A549 (cell line): ENCODE measurements around the gene TGDS.

Source experiments
- CEBPB ChIP-seq, 2 experiments: fragments of >200 bp in 1 of 2; sonication (Bioruptor Twin) in 1 of 2; formaldehyde crosslinking in 1 of 2; IDR thresholded peaks; 2 replicates each; pipeline ENCODE4 v1.6.1; 2012 to 2016
- E2F6 ChIP-seq: IDR thresholded peaks from 2 replicates; pipeline ENCODE4 v1.6.1; 2012; ENCODE audit warnings: low read depth, borderline replicate concordance
- EP300 ChIP-seq, 2 experiments: fragments of >200 bp; sonication (Bioruptor Twin); formaldehyde crosslinking; IDR thresholded peaks; 2 replicates in 1 of 2; 3 replicates in 1 of 2; pipeline ENCODE4 v1.6.1; 2016 to 2017
- GATA3 ChIP-seq: IDR thresholded peaks from 2 replicates; pipeline ENCODE4 v1.6.1; 2012; ENCODE audit warnings: borderline replicate concordance
- HOXA7 ChIP-seq: fragments of 250-450 bp; sonication (Bioruptor Pico); IDR thresholded peaks from 2 replicates; pipeline ENCODE4 v1.5.0; 2020; ENCODE audit warnings: mild to moderate bottlenecking, moderate library complexity
- PBX3 ChIP-seq: IDR thresholded peaks from 2 replicates; pipeline ENCODE4 v1.6.1; 2012
- POLR2A ChIP-seq: IDR thresholded peaks from 2 replicates; pipeline ENCODE4 v1.6.1; 2012; ENCODE audit warnings: mild to moderate bottlenecking, low read length
- POLR2AphosphoS2 ChIP-seq: conservative IDR thresholded peaks from 2 replicates; pipeline ENCODE4 v1.6.1; 2012; ENCODE audit warnings: low read length, improper control_type of control experiment, inconsistent platforms
- RAD21 ChIP-seq, 2 experiments: fragments of >200 bp in 1 of 2; sonication (Bioruptor Twin) in 1 of 2; formaldehyde crosslinking in 1 of 2; IDR thresholded peaks in 1 of 2; conservative IDR thresholded peaks in 1 of 2; 2 replicates in 1 of 2; 3 replicates in 1 of 2; pipeline ENCODE4 v1.6.1; 2012 to 2018; ENCODE audit warnings: inconsistent platforms in 1 of 2
- RNF2 ChIP-seq: fragments of 200-600 bp; sonication (generic); IDR thresholded peaks from 2 replicates; pipeline ENCODE4 v1.6.1; 2016; ENCODE audit warnings: low read depth, mild to moderate bottlenecking, antibody characterized with exemption, moderate library complexity, borderline replicate concordance
- SMC3 ChIP-seq: fragments of >200 bp; sonication (Bioruptor Twin); formaldehyde crosslinking; IDR thresholded peaks from 3 replicates; pipeline ENCODE4 v1.6.1; 2018; ENCODE audit warnings: inconsistent platforms
- TF ChIP-seq, protein P1 (sequence below): fragments of >200 bp; sonication (Bioruptor Twin); formaldehyde crosslinking; IDR thresholded peaks from 3 replicates; pipeline ENCODE4 v1.5.1; 2016
- TF ChIP-seq, protein P2 (sequence below): IDR thresholded peaks from 2 replicates; pipeline ENCODE4 v1.6.1; 2012

DNA sequence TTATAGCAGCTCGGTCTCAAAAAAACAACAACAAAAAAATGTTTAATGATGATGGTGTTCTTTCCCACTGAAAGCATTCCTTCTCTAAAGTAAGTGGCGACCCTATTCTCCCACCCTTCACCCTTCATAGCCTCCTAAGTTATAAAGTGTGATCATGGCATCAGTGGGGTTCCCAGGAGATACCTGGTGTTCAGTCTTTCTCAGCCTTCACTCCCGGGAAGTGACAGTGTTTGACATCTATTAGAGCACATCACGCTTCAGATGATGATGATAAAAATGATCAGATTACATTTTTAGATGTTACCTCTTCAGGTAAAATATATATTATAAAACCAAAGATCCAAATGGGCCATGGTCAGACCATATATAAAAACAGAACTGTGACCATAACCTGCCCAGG, 51.0 kb downstream of the TGDS start:
- TF ChIP-seq CEBPB (IDR thresholded peaks at IDR 0.05) (no peak), RAD21 (conservative IDR thresholded peaks at IDR 0.05 in 1 of 2, IDR thresholded peaks at IDR 0.05 in 1 of 2) (no peak), EP300 (IDR thresholded peaks at IDR 0.05) (no peak), HOXA7 (no peak), POLR2A (no peak), RNF2 (no peak), PBX3 (no peak), GATA3 (no peak), E2F6 (no peak), SMC3 (no peak), POLR2AphosphoS2 (no peak)
- TF ChIP-seq, protein P1, sequence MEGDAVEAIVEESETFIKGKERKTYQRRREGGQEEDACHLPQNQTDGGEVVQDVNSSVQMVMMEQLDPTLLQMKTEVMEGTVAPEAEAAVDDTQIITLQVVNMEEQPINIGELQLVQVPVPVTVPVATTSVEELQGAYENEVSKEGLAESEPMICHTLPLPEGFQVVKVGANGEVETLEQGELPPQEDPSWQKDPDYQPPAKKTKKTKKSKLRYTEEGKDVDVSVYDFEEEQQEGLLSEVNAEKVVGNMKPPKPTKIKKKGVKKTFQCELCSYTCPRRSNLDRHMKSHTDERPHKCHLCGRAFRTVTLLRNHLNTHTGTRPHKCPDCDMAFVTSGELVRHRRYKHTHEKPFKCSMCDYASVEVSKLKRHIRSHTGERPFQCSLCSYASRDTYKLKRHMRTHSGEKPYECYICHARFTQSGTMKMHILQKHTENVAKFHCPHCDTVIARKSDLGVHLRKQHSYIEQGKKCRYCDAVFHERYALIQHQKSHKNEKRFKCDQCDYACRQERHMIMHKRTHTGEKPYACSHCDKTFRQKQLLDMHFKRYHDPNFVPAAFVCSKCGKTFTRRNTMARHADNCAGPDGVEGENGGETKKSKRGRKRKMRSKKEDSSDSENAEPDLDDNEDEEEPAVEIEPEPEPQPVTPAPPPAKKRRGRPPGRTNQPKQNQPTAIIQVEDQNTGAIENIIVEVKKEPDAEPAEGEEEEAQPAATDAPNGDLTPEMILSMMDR, result no peak
- TF ChIP-seq, protein P2, sequence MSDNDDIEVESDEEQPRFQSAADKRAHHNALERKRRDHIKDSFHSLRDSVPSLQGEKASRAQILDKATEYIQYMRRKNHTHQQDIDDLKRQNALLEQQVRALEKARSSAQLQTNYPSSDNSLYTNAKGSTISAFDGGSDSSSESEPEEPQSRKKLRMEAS, result no peak
